Vagina (tissue), 2 donors: ENCODE results near the gene BRIP1.

Experiments
- CTCF ChIP-seq, 3 experiments: fragments of 450-650 bp in 2 of 3; fragments of 200-600 bp in 1 of 3; sonication (generic) in 1 of 3; IDR thresholded peaks; one replicate each; pipeline ENCODE4 v1.5.1; 2017 to 2019; ENCODE audit warnings: antibody characterized with exemption in 3 of 3, mild to moderate bottlenecking in 2 of 3, moderate library complexity in 2 of 3
- POLR2A ChIP-seq, 2 donors: fragments of 450-650 bp; IDR thresholded peaks; one replicate each; pipeline ENCODE4 v1.6.1; 2017; ENCODE audit warnings: antibody characterized with exemption in 2 of 2, mild to moderate bottlenecking in 2 of 2, moderate library complexity in 2 of 2

- TF ChIP-seq CTCF (IDR thresholded peaks at IDR 0.05), result no peak
- TF ChIP-seq POLR2A (IDR thresholded peaks at IDR 0.05), result no peak
These were observed 202.4 kb downstream of the BRIP1 start for GRCh38 chr17:61660746-61661485.
